Measurements from ENCODE around the gene NR6A1.

NR6A1 gene

DNA sequence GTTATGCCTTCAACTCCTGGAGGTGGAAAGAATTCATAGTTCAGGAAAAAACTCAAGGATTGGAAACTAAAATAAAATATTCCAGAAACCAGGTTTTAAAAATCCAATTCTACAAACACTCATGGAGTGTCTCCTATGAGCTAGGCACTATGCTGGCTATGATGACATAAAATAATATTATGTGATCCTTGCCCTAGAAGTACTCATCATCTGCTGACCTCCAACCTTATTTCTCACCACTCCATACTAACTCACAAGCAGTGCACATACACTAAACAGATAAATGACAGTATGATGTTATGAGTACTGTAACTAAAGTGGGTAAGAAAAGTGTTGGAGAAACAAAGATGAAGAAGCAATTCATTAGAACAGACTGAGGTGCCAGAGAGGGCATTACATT is 170.7 kb downstream of the NR6A1 start:
- DNase-seq, result no peak

DNA sequence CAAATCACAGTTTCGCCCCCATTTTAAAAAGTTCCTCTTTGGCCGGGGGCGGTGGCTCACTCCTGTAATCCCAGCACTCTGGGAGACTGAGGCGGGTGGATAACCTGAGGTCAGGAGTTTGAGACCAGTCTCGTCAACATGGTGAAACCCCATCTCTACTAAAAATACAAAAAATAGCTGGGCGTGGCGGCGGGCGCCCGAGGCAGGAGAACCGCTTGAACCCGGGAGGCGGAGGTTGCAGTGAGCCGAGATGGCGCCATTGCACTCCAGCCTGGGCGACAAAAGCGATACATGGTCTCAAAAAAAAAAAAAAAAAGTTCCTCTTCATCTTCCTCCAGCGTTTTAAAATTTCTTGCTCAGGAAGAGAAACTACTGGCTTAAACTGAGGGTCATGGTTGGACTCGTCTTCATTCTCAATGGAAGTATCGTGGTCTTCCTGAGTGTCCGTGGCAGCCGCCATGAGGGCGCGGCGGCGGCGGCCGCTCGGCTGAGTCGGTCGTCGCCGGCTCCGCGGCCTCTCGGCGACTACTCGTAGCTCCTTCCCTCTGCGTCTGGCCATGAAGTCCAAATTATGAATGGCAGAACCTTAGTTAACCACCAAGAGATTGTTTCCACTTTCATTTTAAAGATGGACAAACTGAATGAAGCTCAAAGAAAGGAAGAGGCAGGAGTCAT is 171.9 kb downstream of the NR6A1 start:
- DNase-seq, result no peak

DNA sequence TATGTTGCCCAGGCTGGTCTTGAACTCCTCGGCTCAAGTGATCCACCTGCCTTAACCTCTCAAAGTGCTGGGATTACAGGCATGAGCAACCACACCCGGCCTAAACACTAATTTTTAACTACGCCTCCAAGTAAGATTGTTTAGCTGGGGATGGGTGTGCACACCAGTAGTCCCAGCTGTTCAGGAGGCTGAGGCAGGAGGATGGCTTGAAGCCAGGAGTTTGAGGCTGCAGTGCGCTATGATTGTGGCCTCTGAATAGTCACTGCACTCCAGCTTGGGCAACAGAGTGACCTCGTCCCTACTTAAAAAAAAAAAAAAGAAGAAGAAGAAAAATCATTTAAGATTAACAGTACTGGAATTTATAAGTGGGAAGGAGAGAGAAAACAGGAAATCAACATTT is 173.1 kb downstream of the NR6A1 start:
- DNase-seq, result no peak

DNA sequence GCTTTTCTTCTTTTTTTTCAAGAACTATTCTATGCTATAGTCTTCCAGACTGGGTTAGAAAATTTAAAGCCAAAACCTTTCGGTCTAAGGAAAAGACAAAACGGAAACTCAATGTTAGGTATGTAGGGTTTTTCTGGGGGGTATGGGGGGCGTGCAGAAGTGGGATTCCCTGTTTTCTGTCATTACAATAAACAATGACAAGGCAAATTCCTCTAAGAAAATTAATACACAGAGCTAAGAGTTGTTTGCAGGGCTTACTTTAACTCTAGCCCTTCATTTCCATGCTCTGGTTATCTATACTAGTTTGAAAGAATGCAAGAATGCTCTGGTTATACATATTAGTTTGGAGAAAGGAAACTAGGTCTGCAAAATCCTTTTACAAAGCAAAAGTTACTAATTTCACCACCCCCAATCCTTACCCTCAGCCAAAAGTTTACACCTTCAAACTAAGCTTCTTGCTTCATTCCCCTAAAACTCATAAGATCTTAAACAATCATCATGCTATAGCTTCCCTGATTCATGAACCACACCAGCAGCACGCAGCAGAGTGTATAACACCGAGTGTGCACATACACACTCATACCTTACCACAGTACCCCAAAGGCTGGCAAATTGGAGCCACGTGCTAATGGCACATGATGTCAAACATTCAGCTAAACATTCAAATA is 174.8 kb downstream of the NR6A1 start:
- DNase-seq, result no peak

DNA sequence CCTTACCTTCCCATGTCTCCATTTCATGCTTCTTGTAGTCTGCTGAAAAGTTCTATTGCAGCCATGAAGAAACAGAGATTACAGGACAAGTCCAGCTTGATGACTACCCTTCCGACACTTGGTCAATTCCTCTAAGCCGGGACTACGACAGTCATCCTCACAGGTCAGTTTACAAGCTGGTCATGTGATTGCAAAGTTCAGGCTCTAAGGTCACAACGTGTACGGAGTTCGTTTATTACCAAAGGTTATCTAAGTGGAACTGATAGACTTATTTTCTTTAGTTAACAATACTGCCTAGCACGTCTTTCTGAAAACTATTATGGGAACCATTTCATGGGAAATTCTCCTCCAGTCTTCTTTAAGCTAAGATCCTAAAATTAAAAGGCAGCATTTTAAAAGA is 175.4 kb downstream of the NR6A1 start:
- no peak for DNase-seq

DNA sequence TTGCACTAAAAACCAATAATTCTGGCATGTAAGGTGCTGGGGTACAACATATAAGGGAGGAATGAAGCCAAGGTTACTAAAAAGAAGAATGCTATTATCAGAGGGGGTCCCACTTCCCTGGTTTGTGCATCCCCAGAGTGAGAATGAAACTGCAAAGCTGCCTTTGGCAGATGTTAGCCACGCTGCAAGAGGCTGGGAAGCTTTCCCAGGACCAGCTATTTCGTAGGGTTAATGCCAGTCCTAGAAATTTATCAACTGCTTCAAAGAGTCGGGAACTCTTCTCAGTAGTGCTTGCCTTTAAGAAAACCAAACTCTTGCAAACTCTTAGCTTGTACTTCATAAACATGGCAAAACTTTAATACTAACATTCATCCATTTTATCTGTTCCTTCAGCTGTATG is 176.4 kb downstream of the NR6A1 start:
- no peak for DNase-seq

DNA sequence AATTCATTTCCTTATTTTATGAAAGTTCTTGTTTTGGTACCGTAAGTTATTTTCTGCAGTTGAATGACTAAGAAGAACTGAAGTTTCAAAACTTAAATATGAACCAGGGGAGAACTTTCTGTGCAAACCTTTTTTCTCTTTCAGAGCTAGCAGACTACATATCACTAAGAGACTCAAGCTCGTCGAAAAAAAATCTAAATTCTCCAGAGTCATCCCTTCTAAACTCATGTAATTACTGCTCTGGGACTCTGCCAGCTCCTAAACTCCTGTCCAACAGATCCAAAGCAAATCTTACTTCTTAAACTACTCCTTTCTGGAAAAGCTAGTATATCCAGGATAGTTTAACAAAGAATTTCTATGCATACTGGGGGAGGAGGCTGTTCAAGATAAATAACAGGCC is 176.9 kb downstream of the NR6A1 start:
- DNase-seq, result no peak

DNA sequence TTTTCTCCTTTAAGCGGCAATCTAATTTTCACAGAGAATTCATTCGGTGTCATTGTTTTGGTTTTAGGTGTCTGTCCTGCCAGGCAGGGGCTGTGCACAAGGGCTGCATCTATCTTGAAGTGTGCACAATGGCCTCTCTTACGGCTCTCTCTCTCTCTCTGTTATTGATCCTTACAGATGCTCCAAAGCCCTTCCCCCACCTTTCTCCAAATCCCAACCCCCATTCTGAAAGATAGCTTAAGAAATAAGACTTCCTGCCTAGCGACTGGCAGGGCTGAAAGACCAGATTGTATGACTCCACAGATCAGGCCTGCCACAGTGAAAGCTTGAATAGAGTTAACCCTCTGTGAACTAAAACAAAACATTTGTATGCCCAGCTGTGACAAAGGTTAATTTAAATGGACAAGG is 177.5 kb downstream of the NR6A1 start:
- DNase-seq, result no peak

DNA sequence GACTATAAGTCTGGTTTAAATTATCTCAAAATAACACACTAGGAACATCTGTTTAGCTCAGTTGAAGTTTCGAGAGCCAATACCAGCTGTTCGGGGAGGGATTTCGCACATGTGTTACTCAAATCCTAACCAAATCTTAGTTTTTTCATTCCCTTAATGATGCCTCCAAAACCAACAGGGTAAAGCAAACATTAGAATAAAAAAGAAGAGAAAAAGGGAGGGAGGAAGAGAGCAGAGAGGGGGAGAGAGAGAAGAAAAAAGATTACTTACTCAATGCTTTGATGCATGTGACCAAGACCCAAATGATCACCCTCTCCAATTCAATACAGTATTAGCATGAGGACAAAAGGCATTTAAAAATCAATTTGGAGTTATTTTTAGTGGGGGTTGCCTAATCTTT is 177.9 kb downstream of the NR6A1 start:
- DNase-seq, result no peak

DNA sequence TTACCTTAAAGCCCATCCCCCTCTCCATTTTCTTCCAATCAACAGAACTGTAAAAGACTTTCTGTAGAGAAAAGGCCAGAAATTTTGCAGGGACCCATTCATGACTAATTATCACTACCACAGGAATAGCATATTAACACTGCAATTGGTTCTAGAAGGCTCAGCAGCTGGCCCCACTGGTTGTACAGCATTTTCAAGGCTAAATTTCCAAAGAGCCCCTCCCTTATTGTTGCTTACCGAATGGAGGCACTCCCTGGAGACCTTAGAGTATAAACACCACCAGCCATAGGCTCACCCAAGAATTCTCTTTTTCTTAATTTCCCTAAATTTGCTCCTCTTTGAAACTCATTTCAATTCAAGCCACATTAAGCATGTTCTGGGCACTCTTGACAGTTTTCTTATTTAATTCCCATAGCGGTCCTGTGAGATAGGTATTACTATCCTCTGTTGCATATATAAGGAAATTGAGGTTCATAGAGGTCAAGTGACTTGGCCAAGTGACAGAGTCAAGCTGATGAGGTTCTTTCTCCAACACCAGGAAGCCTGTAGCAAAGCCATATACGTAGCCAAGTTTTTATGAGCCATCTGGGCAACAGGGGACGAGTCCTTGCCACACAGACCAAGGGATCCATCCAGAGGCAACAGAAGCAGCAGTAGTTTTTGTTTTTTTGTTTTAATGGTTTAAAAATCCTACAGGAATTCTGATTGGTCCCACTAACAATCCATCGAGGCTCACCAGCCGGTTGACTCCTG is 180.0 kb downstream of the NR6A1 start:
- no peak for DNase-seq

DNA sequence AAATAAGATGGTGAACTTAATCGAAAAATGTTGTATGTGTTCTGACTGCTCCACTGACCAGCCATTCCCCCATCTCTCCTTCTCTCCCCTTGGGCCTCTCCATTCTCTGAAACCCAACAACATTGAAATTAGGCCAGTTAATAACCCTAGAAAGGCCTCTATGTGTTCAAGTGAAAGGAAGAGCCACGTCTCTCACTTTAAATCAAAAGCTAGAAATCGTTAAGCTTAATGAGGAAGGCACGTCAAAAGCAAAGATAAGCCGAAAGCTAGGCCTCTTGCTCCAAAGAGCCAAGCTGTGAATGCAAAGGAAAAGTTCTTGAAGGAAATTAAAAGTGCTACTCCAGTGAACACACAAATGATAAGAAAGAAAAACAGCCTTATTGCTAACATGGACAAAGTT is 186.5 kb downstream of the NR6A1 start:
- DNase-seq, result no peak

DNA sequence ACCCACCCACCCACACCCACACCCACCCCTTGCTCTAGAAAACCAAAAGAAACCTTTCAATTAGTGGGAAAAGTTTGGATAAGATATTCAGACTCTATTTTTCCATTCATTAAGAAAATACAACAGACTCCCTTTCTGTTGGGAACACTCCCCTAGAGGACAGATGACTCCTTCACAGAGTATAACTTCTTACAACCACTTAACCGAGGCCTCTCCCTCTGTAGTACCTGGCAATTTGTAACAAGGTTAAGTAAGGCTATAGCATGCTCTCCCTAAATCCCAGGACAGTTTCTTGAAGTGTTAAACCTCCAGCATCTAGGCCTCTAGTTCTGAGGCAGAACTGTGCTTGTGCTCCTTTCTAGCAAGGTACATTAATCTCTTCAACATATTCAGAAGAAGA is 188.0 kb downstream of the NR6A1 start:
- no peak for DNase-seq

DNA sequence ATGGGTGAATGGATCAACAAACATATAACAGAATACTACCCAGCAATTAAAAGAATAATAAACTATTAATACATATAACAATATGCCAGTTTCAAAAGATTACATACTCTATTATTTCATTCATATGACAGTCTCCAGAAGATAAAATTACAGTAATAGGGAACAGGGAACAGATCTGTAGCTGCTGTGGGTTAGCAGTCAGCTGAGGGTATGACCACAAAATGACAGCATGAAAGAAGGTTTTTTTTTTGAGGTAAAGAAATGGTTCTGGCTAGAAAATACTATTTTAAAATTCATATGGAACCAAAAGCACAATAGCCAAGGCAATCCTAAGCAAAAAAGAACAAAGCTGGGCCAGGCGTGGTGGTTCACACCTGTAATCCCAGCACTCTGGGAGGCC is 190.9 kb downstream of the NR6A1 start:
- DNase-seq, result no peak

DNA sequence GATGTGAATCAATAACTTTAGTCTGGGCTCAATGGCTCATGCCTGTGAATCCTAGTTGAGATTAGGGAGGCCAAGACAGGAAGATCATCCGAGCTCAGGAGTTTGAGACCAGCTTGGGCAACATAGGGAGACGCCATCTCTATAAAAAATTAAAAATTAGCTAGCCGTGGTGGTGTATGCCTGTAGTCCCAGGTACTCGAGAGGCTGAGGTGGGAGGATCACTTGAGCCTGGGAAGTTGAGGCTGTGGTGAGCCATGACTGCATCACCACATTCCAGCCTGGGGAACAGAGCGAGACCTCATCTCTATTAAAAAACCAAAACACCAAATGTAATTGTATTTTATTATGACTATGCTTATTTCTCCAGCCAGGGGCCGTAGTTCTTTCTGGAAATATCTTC is 194.4 kb downstream of the NR6A1 start:
- no peak for DNase-seq

DNA sequence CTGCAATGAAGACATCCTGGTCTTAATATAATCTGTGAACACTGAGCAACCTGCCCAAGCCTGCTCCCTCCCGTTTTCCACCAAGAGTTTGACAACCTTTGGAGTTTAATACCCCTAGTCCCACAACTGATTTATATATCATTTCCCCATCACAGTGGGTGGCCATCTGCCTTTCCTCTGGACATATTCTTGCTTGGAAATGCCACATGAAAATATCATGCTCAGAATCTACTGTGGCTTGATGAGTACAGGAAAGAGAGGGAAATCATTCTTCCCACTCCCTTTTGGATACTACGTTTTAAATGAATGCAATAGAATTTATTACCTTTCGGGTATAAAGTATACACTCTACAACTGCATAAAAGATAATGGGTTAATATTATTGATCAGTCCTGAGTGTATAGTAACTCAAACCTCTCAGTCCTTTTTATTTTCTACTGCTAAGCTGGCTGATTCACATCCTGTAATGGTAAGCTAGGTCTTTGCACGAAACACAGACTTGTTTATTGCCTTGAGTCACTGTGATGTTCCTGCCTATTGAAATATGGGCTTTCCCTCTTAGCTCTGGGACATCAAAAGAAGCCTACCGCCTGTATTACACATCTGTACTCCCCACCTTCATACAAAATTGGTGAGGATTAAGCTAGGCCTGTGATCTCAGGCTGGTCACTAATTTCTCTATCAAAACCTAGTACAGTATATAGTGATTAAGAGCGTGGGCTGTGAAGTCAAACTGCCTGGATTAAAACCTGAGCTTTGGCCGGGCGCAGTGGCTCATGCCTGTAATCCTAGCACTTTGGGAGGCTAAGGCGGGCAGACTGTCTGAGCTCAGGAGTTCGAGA is 196.4 kb downstream of the NR6A1 start:
- no peak for DNase-seq

DNA sequence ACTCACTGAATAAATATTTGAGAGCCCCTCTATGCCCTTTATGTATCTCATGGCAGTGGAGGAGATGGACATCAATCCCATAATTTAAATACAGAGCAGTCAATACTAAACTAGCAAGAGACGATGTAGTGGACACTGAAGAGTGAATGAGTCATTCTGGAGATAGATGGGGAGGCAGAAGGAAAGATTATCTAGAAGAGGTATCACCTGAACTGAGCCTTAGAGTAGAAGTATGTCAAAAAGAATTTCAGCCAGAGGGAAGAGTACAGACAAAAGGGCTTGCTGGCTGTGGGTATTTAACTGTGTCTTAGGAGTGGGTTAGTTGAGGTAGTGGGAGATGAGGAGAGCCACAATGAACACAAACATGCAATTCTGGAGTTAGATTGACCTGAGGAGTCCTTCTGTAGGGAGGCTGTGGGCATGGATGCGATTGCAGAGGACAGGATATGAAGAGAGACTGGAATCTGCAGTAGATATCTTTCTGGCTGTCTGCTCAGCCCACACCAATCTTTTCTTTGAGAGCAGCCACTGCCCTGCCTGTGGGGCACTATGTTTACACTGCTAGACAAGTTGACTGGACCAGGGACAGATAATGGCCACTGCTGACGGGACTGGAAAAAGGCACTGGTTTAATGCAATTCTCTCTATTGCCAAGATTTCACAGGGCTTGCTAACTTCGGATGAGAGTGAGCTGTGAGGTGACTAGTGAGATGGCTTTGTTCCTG is 200.0 kb downstream of the NR6A1 start:
- DNase-seq, result no peak

DNA sequence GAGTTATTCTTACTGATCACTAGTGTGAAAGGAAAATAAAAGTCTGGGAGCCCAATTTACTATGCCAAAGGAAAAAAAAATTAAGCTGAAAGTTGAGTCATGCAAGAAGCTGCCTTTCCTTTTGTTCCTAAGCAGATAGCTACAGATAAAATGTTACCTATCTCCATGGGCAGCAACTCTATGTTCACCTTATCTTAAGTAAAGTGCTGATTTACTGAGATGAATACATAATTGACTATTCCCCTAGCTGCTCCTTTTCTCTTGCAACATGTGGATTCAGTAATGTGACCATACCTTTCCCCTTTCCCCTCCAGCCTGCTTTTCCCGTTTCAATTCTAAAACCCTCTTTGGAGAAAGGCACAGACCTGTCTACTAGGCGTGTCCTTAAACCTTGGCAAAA is 201.2 kb downstream of the NR6A1 start:
- no peak for DNase-seq

DNA sequence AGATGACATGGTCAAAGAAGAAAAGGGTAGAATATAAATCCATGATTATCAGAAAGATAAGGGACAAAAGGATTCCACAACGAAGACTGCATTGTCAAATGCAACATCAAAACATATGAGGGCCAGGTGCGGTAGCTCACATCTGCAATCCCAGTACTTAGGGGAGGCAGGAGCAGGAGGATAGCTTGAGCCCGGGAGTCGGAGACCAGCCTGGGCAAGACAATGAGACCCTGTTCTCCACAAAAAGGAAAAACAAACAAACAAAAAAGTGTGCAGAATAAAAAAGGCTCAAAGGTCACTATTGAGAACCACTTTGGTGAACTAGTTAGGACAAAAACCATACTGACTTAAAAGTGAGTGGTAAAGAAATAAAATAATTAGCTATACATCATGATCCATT is 203.7 kb downstream of the NR6A1 start:
- no peak for DNase-seq

DNA sequence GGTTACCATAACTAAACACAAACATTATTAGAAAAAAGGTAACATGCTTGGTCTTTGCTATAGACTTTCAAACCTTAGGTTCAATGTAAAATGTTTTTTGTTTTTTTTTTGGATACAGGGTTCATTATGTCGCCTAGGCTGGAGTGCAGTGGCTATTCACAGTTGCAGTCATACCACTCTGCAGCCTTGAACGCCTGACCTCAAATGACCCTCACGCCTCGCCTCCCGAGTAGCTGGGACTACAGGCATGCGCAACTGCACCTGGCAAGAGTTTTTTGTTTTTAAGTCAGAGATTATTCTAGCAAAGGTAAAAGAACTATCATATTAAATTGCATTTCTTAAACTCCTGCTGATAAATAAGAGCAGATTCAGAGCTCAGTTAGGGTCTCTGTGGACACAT is 208.8 kb downstream of the NR6A1 start:
- DNase-seq, result no peak

DNA sequence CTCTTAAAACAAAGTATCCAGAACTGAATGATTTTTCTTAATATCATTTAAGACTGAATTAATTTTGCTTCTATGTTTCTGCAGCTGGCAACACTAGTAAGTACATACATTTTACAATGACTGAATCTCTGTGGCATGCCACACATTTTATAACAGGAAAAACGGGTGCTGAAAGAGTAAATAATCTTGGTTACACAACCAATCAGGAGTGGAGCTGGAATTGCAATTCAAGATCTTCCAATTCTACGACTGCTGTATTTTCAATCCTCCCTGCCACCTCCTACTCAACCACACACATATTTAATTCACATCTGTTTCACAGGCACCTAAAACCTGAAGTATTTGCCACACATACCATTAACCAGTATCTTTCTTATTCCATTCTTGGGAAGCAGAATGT is 211.2 kb downstream of the NR6A1 start:
- DNase-seq, result no peak

DNA sequence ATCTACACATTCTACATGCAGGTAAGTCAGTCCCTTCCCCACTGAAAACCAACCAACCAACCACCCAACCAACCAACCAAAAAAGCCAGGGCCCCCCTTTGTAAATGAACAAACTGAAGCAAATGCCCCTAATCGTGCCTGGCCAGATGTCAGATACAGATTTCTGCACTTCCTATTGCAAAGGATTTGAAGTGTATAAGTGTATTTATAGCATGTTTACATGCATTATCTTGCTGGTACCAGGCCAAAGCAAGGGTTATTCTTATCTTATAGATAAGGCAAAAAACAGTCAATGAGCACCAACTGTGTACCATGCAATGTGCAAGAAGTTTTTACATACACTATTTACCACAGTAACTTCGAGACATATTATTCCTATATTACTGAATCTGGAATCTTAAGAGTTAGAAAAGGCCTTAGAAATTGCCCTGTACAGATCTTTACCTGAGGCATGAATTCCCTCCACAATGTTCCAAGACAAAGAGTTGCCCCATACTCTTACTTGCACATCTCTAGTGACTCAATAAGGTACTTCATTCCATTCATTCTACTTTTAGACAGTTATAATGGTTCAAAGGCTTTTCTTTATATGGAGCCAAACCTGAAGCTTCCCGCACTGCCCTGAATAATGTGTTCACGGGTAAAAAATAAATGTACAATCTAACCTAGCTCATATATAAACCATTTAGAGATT is 212.2 kb downstream of the NR6A1 start:
- no peak for DNase-seq

DNA sequence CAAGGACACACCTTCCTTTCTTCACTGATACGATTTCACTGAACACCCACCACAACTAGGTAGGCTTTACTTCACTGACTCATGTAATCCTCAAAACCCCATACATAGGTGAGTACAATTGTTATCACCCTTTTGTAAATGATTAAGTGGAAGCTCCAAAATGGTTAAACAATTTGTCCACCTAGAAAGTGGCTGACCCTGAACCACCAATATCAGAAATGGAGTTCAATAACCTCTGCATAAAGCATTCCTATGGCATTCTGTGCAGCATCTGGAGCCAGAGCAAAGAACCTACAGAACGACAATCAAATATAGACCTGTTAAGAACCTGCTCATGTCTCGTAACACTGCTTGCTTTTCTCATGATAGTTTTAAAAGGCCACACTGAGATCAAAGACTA is 213.2 kb downstream of the NR6A1 start:
- no peak for DNase-seq

Measured in NCI-H345 (cell line).